Astrocyte of the cerebellum (primary cell): ENCODE results near the gene DMRT1.
A peak's percentile ranks its signal among the peaks of the same experiment; 100 is the strongest.
"Not testable (repeated sequence)": the region's sequence is repeated elsewhere in the genome, so short reads cannot be mapped to it uniquely, and the experiment has no call there.

ENCODE experiments used
- DNase-seq: peaks from one replicate; pipeline ENCODE4 v3.0.0-alpha.2; 2011; ENCODE audit warnings: low read depth
- H3K4me3 ChIP-seq: 2 replicates; pipeline ENCODE4 v1.5.1; 2011; ENCODE audit warnings: mild to moderate bottlenecking, low read depth, low read length, moderate library complexity
- CTCF ChIP-seq: IDR thresholded peaks from 2 replicates; pipeline ENCODE4 v1.5.1; 2012; ENCODE audit warnings: low read length, low read depth, moderate library complexity, mild to moderate bottlenecking; ENCODE audit errors: missing control alignments
- in situ Hi-C: cut with HindIII; loops from 2 replicates; pipeline ENCODE4 v1.10.0; 2017; ENCODE audit warnings: low sequenced_read_pairs

DMRT1 gene

GRCh38 chr9:982394-983230 is 141.1 kb downstream of the DMRT1 start:
- TF ChIP-seq CTCF: no peak
- in situ Hi-C loops: no loop called here
- no peak for DNase-seq
- H3K4me3 ChIP-seq: no peak overlapping the region

- TF ChIP-seq CTCF: no peak
- in situ Hi-C loops: no loop called here
- DNase-seq: no peak
- H3K4me3 ChIP-seq: no peak overlapping the region
Observed at GRCh38 chr9:994005-994404, 152.5 kb downstream of the DMRT1 start.

- no peak for TF ChIP-seq CTCF
- no peak overlapping the region for H3K4me3 ChIP-seq
- in situ Hi-C loops: no loop called here
- no peak for DNase-seq
Observed at GRCh38 chr9:995192-995591, 153.7 kb downstream of the DMRT1 start.

- in situ Hi-C loops: no loop called here
- no peak for TF ChIP-seq CTCF
- no peak overlapping the region for H3K4me3 ChIP-seq
- no peak for DNase-seq
Observed at GRCh38 chr9:995781-996180, 154.3 kb downstream of the DMRT1 start.

- in situ Hi-C loops, DNase-seq, H3K4me3 ChIP-seq: not testable (repeated sequence)
- TF ChIP-seq CTCF: peak; percentile 34
Observed at GRCh38 chr9:998299-999110, 157.0 kb downstream of the DMRT1 start.

GRCh38 chr9:1001838-1002237 is 160.3 kb downstream of the DMRT1 start:
- in situ Hi-C loops: no loop called here
- no peak for TF ChIP-seq CTCF
- no peak overlapping the region for H3K4me3 ChIP-seq
- no peak for DNase-seq
